Colonic mucosa (tissue), 4 donors: Measurements from ENCODE around the gene BRD3OS. TPM values are rescaled to one million over a fixed set of nuclear protein-coding genes. Genes with fewer than 3 reads are reported as not detected.

ENCODE experiments used
- DNase-seq: peaks from one replicate; pipeline ENCODE4 v3.0.0-alpha.2; 2020
- H3K27ac ChIP-seq: fragments of 200-600 bp; one replicate; pipeline ENCODE4 v1.8.0; 2021
- H3K27me3 ChIP-seq: fragments of 200-600 bp; one replicate; pipeline ENCODE4 v1.8.0; 2021
- H3K36me3 ChIP-seq: fragments of 200-600 bp; one replicate; pipeline ENCODE4 v1.8.0; 2021
- H3K4me1 ChIP-seq: fragments of 200-600 bp; one replicate; pipeline ENCODE4 v1.8.0; 2021; ENCODE audit warnings: mild to moderate bottlenecking
- H3K4me3 ChIP-seq: fragments of 200-600 bp; one replicate; pipeline ENCODE4 v1.8.0; 2021
- H3K9ac ChIP-seq, 2 donors: one replicate each; pipeline ENCODE4 v1.7.0; 2013; ENCODE audit warnings: control low read depth in 2 of 2, low read depth in 2 of 2, low read length in 2 of 2
- H3K9me3 ChIP-seq: fragments of 200-600 bp; one replicate; pipeline ENCODE4 v1.8.0; 2021
- CTCF ChIP-seq: fragments of 200-600 bp; IDR thresholded peaks from one replicate; pipeline ENCODE4 v1.8.0; 2022; ENCODE audit warnings: antibody characterized with exemption, mild to moderate bottlenecking
- intact Hi-C: fragments of 100-400 bp; cut with DNase I; formaldehyde crosslinking; loops from one replicate; pipeline ENCODE4 v1.14.1; 2022
- total RNA-seq, 2 donors: library from RNA; stranded (reverse); fragmentation: NEBNext Ultra II Directional in 1 of 2; extraction: Animal tissue kit (Norgen Biotek cat#: 25700) in 1 of 2; gene quantifications; one replicate each; pipeline ENCODE4 v1.2.1, GENCODE V29; 2021
- donor health status: healthy.
- donor health status: DM: no; HTN: no; CAD: no.
- donor health status: DM: no; HTN: no; CAD: no.

Gene BRD3OS
- total RNA-seq, 2 donors from 2014 or later, result 5.2 to 6.9 TPM

GRCh38 chr9:133991214-133991921 lies 33.9 kb upstream of the BRD3OS start:
- Histone ChIP-seq H3K4me1 (peaks cover 8% of the 10 kb centered on the region), H3K27ac (no peak overlapping the region), H3K9ac (peak overlapping the region; percentile 68 to 82), H3K4me3 (peak overlapping the region; percentile 59), H3K9me3 (no peaks in the 10 kb centered on the region), H3K27me3 (no peaks in the 10 kb centered on the region), H3K36me3 (no peaks in the 10 kb centered on the region)
- intact Hi-C loops, result no loop called here
- DNase-seq, result peak; percentile 47
- TF ChIP-seq CTCF, result no peak

GRCh38 chr9:133991964-133992779 lies 33.1 kb upstream of the BRD3OS start, which contains the start of gene VAV2:
Gene VAV2, minus strand, starts transcription at chr9:133992324. Its CDS starts 46 bp downstream, at chr9:133992278.
- intact Hi-C loops, result no loop called here
- peak within 1 kb of the TSS; percentile 59 for H3K4me3 ChIP-seq
- TF ChIP-seq CTCF, result no peak
- H3K4me1 ChIP-seq, result peaks cover 8% of the 10 kb centered on the region
- DNase-seq, result peak; percentile 69
- H3K27ac ChIP-seq, result peak within 1 kb of the TSS; percentile 89
- H3K27me3 ChIP-seq, result no peaks in the 10 kb centered on the region
- no peaks in the 10 kb centered on the region for H3K9me3 ChIP-seq
- no peaks in the 10 kb centered on the region for H3K36me3 ChIP-seq
- peak within 1 kb of the TSS; percentile 68 to 93 for H3K9ac ChIP-seq

GRCh38 chr9:133992780-133993634 lies 32.3 kb upstream of the BRD3OS start:
- Histone ChIP-seq H3K4me1 (peaks cover 8% of the 10 kb centered on the region), H3K9me3 (no peaks in the 10 kb centered on the region), H3K36me3 (no peaks in the 10 kb centered on the region), H3K9ac (peak overlapping the region; percentile 55 to 93), H3K27ac (peak overlapping the region; percentile 89), H3K4me3 (peak overlapping the region; percentile 59), H3K27me3 (no peaks in the 10 kb centered on the region)
- intact Hi-C loops, result no loop called here
- DNase-seq, result peak; percentile 95
- TF ChIP-seq CTCF, result no peak

GRCh38 chr9:133993635-133994253 lies 31.5 kb upstream of the BRD3OS start:
- Histone ChIP-seq H3K27ac (no peak overlapping the region), H3K36me3 (no peaks in the 10 kb centered on the region), H3K9ac (peak overlapping the region in 1 of 2 donors; percentile 93), H3K4me1 (peaks cover 8% of the 10 kb centered on the region), H3K9me3 (no peaks in the 10 kb centered on the region), H3K27me3 (no peaks in the 10 kb centered on the region), H3K4me3 (no peak overlapping the region)
- intact Hi-C loops, result loop anchor here (2.0 kb wide), 1 partner anchor 201 kb away; no protein-coding TSS in a partner anchor
- no peak for DNase-seq
- TF ChIP-seq CTCF, result no peak
